ENCODE measurements around the gene ZNF648. TPM values are rescaled to one million over a fixed set of nuclear protein-coding genes. Genes with fewer than 3 reads are reported as not detected.

Gene ZNF648
- total RNA-seq, 2 donors from 2014 or later, result 1.8 TPM; not detected in 1

DNA sequence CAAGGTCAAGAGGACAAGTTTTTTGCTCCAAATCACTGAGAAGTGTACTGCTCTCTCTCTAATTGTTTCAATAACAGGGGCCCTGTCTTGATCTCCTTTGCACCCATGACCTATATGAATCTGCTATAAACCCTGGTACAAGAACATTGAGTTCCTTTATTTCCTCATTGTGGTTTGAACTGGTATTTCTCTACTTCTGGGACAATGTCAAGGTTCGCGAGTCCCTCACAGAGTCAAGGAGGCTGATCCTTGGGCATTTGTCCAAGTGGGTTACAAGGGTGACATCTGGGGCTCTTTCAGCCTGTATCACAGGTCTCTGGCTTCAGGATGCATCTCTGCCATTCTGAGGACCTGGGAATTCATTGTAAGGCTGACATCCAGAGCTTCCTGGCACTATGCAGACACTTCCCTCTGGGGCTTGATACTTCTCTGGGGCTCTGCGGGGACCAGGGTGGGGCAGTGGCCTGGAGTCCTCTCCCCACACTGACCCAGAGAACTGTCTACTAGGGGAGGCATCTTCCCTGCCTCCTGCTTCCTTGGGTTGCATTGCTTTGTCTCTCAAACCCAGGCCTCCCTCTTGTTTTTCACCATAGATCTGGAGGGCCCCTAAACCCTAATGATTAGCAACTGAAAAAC, 22.5 kb upstream of the ZNF648 start:
- DNase-seq (peak in 1 of 4 donors; percentile 31), ATAC-seq (no peak)
- intact Hi-C loops (cut with DNase I), result loop anchor here (10.0 kb wide), 3 partner anchors 51 to 701 kb away; partner anchors contain the start of gene NPL
- peak overlapping the region in 2 of 4 donors; percentile 29 to 49 for H3K27ac ChIP-seq
- no peaks in the 10 kb centered on the region for H3K27me3 ChIP-seq
- no peaks in the 10 kb centered on the region for H3K36me3 ChIP-seq (replicated peaks in 1 of 2; ENCODE audit: insufficient read depth in 1 of 2, low read depth in 2 of 2)
- no peak overlapping the region for H3K4me3 ChIP-seq
- H3K9me3 ChIP-seq, result no peaks in the 10 kb centered on the region
- TF ChIP-seq, protein P1, sequence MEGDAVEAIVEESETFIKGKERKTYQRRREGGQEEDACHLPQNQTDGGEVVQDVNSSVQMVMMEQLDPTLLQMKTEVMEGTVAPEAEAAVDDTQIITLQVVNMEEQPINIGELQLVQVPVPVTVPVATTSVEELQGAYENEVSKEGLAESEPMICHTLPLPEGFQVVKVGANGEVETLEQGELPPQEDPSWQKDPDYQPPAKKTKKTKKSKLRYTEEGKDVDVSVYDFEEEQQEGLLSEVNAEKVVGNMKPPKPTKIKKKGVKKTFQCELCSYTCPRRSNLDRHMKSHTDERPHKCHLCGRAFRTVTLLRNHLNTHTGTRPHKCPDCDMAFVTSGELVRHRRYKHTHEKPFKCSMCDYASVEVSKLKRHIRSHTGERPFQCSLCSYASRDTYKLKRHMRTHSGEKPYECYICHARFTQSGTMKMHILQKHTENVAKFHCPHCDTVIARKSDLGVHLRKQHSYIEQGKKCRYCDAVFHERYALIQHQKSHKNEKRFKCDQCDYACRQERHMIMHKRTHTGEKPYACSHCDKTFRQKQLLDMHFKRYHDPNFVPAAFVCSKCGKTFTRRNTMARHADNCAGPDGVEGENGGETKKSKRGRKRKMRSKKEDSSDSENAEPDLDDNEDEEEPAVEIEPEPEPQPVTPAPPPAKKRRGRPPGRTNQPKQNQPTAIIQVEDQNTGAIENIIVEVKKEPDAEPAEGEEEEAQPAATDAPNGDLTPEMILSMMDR (IDR thresholded peaks at IDR 0.05), result no peak
- TF ChIP-seq POLR2A (IDR thresholded peaks at IDR 0.05), result no peak
- peaks cover 13% of the 10 kb centered on the region for H3K4me1 ChIP-seq
- 28 to 45% methylated on average over 2 to 3 of the region's 3 CpGs for WGBS, 2 donors

DNA sequence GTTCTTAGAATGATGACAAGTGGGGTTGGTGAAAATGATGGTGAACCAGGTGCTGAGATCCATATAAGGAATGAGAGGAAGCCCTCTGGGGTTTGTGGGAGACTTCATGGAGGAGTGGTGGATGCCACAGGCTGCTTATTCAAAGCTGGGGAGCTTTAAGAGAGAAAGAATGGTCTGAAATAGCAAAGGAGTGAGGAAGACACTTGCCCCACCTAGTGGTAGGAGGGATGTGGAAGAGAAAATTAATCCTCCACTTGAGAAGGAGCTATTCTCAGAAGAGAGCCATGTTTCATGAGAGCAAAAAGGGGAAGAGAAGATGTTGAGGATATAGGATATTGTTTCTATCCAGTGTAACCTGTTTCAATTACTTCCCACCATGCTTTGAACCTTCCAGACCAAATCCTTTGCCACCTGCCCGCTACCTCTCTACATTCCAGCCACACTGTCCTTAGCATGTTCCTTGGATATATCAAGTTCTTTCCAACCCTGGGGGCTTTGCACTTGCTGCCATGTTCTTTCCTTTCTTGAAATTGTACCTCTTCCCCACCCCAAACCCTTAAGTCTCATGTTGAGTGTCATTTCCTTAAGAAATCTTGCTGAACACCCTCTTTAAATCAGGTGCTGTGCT, 19.6 kb upstream of the ZNF648 start:
- DNase-seq (peak in 3 of 4 donors; percentile 35 to 48 (median 38)), ATAC-seq (no peak)
- H3K9me3 ChIP-seq, result no peaks in the 10 kb centered on the region
- TF ChIP-seq POLR2A (IDR thresholded peaks at IDR 0.05), result no peak
- TF ChIP-seq, protein P1 (IDR thresholded peaks at IDR 0.05), result peak; percentile 39 to 70 (median 61)
- H3K4me3 ChIP-seq, result no peak overlapping the region
- H3K27ac ChIP-seq, result no peak overlapping the region
- peaks cover 9% of the 10 kb centered on the region for H3K4me1 ChIP-seq
- no peaks in the 10 kb centered on the region for H3K27me3 ChIP-seq
- 79 to 88% methylated on average over 1 of the region's 1 CpG for WGBS, 2 donors
- H3K36me3 ChIP-seq (replicated peaks in 1 of 2; ENCODE audit: insufficient read depth in 1 of 2, low read depth in 2 of 2), result no peaks in the 10 kb centered on the region
- intact Hi-C loops (cut with DNase I), result loop anchor here (10.0 kb wide), 3 partner anchors 54 to 704 kb away; partner anchors contain the start of gene NPL

DNA sequence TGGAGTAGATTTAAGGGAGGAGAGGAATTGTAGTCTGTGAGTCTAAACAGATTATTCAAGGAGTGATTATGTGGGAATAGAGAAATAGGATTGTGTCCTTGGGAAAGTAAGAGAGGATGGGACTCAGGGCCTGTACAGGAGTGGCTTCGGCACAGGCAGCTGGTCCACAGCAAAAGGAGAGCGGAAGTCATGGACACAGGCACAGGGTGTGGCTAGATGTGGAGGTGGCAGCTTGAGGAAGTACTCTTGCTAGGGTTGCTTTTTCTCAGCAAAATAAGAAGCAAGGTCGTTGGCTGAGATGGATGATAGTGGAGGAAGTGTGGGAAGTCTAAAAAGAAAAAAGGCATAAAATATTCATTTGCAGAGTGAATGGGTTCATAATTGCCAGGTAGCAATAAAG, 18.5 kb upstream of the ZNF648 start:
- Histone ChIP-seq H3K4me1 (peaks cover 6% of the 10 kb centered on the region), H3K27me3 (no peaks in the 10 kb centered on the region), H3K9me3 (no peaks in the 10 kb centered on the region), H3K4me3 (no peak overlapping the region), H3K27ac (no peak overlapping the region), H3K36me3 (replicated peaks in 1 of 2; ENCODE audit: insufficient read depth in 1 of 2, low read depth in 2 of 2) (no peaks in the 10 kb centered on the region)
- TF ChIP-seq POLR2A (IDR thresholded peaks at IDR 0.05), result no peak
- TF ChIP-seq, protein P1 (IDR thresholded peaks at IDR 0.05), result no peak
- intact Hi-C loops (cut with DNase I), result loop anchor here (10.0 kb wide), 3 partner anchors 55 to 705 kb away; partner anchors contain the start of gene NPL
- no peak for DNase-seq
- WGBS, 2 donors, result 56 to 71% methylated on average over 3 of the region's 3 CpGs
- ATAC-seq, result no peak

DNA sequence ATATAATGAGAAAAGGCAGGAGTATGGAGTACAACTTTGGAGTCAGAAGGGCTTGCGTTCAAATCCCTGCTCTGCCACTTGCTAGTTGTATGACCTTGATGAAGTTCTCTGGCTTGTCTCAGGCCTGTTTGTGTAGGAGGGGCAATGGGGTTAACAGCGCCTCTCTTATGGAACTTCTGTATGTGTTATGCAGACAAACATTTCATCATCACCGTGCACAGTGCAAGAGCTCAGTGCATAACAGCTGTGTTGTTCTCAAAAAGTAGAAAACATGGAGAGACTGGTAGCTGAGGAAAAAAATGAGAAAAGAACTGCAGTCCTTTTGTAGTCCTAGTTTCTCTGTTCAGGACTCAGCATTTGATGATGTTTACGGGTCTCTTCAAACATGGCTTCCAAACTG, 10.4 kb upstream of the ZNF648 start:
- Histone ChIP-seq H3K36me3 (replicated peaks in 1 of 2; ENCODE audit: insufficient read depth in 1 of 2, low read depth in 2 of 2) (no peaks in the 10 kb centered on the region), H3K4me3 (no peak overlapping the region), H3K9me3 (no peaks in the 10 kb centered on the region), H3K4me1 (no peaks in the 10 kb centered on the region), H3K27me3 (no peaks in the 10 kb centered on the region), H3K27ac (no peak overlapping the region)
- intact Hi-C loops (cut with DNase I), result no loop called here
- TF ChIP-seq, protein P1 (IDR thresholded peaks at IDR 0.05), result no peak
- no peak for TF ChIP-seq POLR2A (IDR thresholded peaks at IDR 0.05)
- WGBS, 2 donors, result 56 to 73% methylated on average over 4 of the region's 4 CpGs
- ATAC-seq, result no peak
- no peak for DNase-seq
